Breast epithelium (tissue), 3 donors: Measurements from ENCODE around the gene FNIP1.
A peak's percentile ranks its signal among the peaks of the same experiment; 100 is the strongest.

ENCODE experiments used
- POLR2A ChIP-seq: fragments of 450-650 bp; IDR thresholded peaks from one replicate; pipeline ENCODE4 v1.6.1; 2016; ENCODE audit warnings: antibody characterized with exemption, mild to moderate bottlenecking, moderate library complexity
- POLR2AphosphoS5 ChIP-seq, 3 donors: sonication (generic); formaldehyde crosslinking; IDR thresholded peaks; one replicate each; pipeline ENCODE4 v1.6.1; 2017; ENCODE audit warnings: antibody characterized with exemption in 3 of 3
- TF ChIP-seq, protein P1 (sequence below), 3 donors: fragments of 450-650 bp; IDR thresholded peaks; one replicate each; pipeline ENCODE4 v1.5.1; 2016 to 2017; ENCODE audit warnings: antibody characterized with exemption in 3 of 3, mild to moderate bottlenecking in 3 of 3, moderate library complexity in 3 of 3

GRCh38 chr5:131796793-131797693 is at the start of gene FNIP1:
- TF ChIP-seq, protein P1, sequence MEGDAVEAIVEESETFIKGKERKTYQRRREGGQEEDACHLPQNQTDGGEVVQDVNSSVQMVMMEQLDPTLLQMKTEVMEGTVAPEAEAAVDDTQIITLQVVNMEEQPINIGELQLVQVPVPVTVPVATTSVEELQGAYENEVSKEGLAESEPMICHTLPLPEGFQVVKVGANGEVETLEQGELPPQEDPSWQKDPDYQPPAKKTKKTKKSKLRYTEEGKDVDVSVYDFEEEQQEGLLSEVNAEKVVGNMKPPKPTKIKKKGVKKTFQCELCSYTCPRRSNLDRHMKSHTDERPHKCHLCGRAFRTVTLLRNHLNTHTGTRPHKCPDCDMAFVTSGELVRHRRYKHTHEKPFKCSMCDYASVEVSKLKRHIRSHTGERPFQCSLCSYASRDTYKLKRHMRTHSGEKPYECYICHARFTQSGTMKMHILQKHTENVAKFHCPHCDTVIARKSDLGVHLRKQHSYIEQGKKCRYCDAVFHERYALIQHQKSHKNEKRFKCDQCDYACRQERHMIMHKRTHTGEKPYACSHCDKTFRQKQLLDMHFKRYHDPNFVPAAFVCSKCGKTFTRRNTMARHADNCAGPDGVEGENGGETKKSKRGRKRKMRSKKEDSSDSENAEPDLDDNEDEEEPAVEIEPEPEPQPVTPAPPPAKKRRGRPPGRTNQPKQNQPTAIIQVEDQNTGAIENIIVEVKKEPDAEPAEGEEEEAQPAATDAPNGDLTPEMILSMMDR (IDR thresholded peaks at IDR 0.05) = peak in 1 of 3 donors; percentile 37
- TF ChIP-seq POLR2A (peak; percentile 99), POLR2AphosphoS5 (IDR thresholded peaks at IDR 0.05) (peak; percentile 95 to 99 (median 98))
